H1 (cell line): ENCODE results near the gene MRGPRX2. TPM values are rescaled to one million over a fixed set of nuclear protein-coding genes. Genes with fewer than 3 reads are reported as not detected.

Source experiments
- CTCF ChIA-PET: fragments of 300-600 bp; sonication (Branson Sonifier 250); formaldehyde crosslinking; loops from one replicate; lab custom pipeline; 2021; ENCODE audit not compliant: partially characterized antibody; lab: Charles Lee
- POLR2A ChIA-PET: fragments of 300-600 bp; sonication (Branson Sonifier 250); formaldehyde crosslinking; loops from one replicate; lab custom pipeline; 2021; ENCODE audit warnings: inconsistent platforms; ENCODE audit not compliant: partially characterized antibody; lab: Charles Lee
- DNase-seq, 2 experiments: peaks; one replicate each; pipeline versions ENCODE4 v3.0.0 to v3.0.0-alpha.2; 2010 to 2022; ENCODE audit warnings: low spot score in 2 of 2, low read depth in 1 of 2, mixed read lengths in 1 of 2
- FAIRE-seq: peaks from 2 replicates; lab custom pipeline; 2011; peaks lifted over from hg19 to GRCh38; lab: Jason Lieb, UNC
- H2AFZ ChIP-seq: 2 replicates; pipeline ENCODE4 v1.8.1; 2012; ENCODE audit warnings: low read length, inconsistent platforms
- H2AK5ac ChIP-seq: 2 replicates; pipeline ENCODE4 v1.6.1; 2013; ENCODE audit warnings: low read depth, low read length
- H2BK120ac ChIP-seq: replicated peaks from 2 replicates; pipeline ENCODE3; 2013; ENCODE audit warnings: low read depth, low read length, inconsistent platforms
- H2BK12ac ChIP-seq: 2 replicates; pipeline ENCODE4 v1.6.1; 2013; ENCODE audit warnings: low read depth, low read length
- H2BK15ac ChIP-seq: 2 replicates; pipeline ENCODE4 v1.6.1; 2013; ENCODE audit warnings: low read length
- H2BK20ac ChIP-seq: 2 replicates; pipeline ENCODE4 v1.6.1; 2013; ENCODE audit warnings: low read length
- H2BK5ac ChIP-seq: 2 replicates; pipeline ENCODE4 v1.6.1; 2013; ENCODE audit warnings: low read depth, low read length
- H3K14ac ChIP-seq: 2 replicates; pipeline ENCODE4 v1.6.1; 2013; ENCODE audit warnings: inconsistent platforms; ENCODE audit not compliant: insufficient read length
- H3K18ac ChIP-seq: 2 replicates; pipeline ENCODE4 v1.6.1; 2013; ENCODE audit warnings: low read length; ENCODE audit errors: extremely low read depth
- H3K23ac ChIP-seq: 2 replicates; pipeline ENCODE4 v1.6.1; 2013; ENCODE audit warnings: inconsistent platforms; ENCODE audit not compliant: insufficient read length
- H3K23me2 ChIP-seq: 2 replicates; pipeline ENCODE4 v1.6.1; 2013; ENCODE audit warnings: low read depth, low read length
- H3K27ac ChIP-seq: 2 replicates; pipeline ENCODE4 v1.6.1; 2011; ENCODE audit warnings: low read depth, low read length, inconsistent platforms
- H3K27me3 ChIP-seq, 4 experiments: replicated peaks in 1 of 4; 1 replicate in 1 of 4; 2 replicates in 3 of 4; pipeline versions ENCODE4 v1.6.1 to v1.8.1; 2011 to 2013; ENCODE audit warnings: low read length in 3 of 4, mild to moderate bottlenecking in 3 of 4, inconsistent platforms in 2 of 4, mixed read lengths in 2 of 4, moderate library complexity in 1 of 4; ENCODE audit not compliant: control insufficient read depth in 3 of 4, insufficient read depth in 3 of 4; ENCODE audit errors: extremely low read depth in 1 of 4
- H3K36me3 ChIP-seq, 4 experiments: 2 replicates each; pipeline versions ENCODE4 v1.6.1 to v1.8.1; 2011 to 2013; ENCODE audit warnings: mild to moderate bottlenecking in 4 of 4, low read length in 3 of 4, moderate library complexity in 2 of 4, control low read depth in 1 of 4, inconsistent platforms in 1 of 4; ENCODE audit not compliant: insufficient read depth in 4 of 4, control insufficient read depth in 2 of 4
- H3K4ac ChIP-seq: replicated peaks from 2 replicates; pipeline ENCODE3; 2013; ENCODE audit warnings: low read length, low read depth, mixed read lengths, inconsistent platforms; ENCODE audit not compliant: insufficient read length
- H3K4me1 ChIP-seq, 4 experiments: replicated peaks in 1 of 4; 1 replicate in 1 of 4; 2 replicates in 3 of 4; pipeline versions ENCODE4 v1.6.1 to v1.8.1; 2011 to 2013; ENCODE audit warnings: low read length in 3 of 4, inconsistent platforms in 2 of 4, mixed read lengths in 1 of 4; ENCODE audit not compliant: insufficient read depth in 4 of 4, control insufficient read depth in 3 of 4
- H3K4me2 ChIP-seq, 2 experiments: 2 replicates each; pipeline versions ENCODE4 v1.6.1 to v1.8.1; 2011 to 2013; ENCODE audit warnings: low read depth in 2 of 2, low read length in 2 of 2, control low read depth in 1 of 2, inconsistent platforms in 1 of 2, mild to moderate bottlenecking in 1 of 2; ENCODE audit not compliant: insufficient read depth in 1 of 2
- H3K4me3 ChIP-seq, 4 experiments: fragments of 200-600, 300-600 bp in 1 of 4; sonication (generic), shearing (Covaris generic), sonication (Bioruptor Twin) in 1 of 4; 2 replicates each; pipeline versions ENCODE4 v1.5.1 to v1.8.1; 2011 to 2016; ENCODE audit warnings: low read length in 4 of 4, low read depth in 3 of 4, control low read depth in 2 of 4, inconsistent platforms in 2 of 4, mild to moderate bottlenecking in 2 of 4, mixed read lengths in 1 of 4, moderate library complexity in 1 of 4; ENCODE audit not compliant: insufficient read depth in 2 of 4; ENCODE audit errors: extremely low read depth in 1 of 4
- H3K56ac ChIP-seq: replicated peaks from 2 replicates; pipeline ENCODE3; 2013; ENCODE audit warnings: low read depth, mild to moderate bottlenecking, mixed read lengths, low read length, inconsistent platforms; ENCODE audit not compliant: insufficient read length
- H3K79me1 ChIP-seq: 2 replicates; pipeline ENCODE4 v1.6.1; 2013; ENCODE audit warnings: low read depth, low read length, control low read depth
- H3K79me2 ChIP-seq, 2 experiments: 2 replicates each; pipeline versions ENCODE4 v1.6.1 to v1.8.1; 2012 to 2013; ENCODE audit warnings: low read length in 2 of 2, mild to moderate bottlenecking in 2 of 2, inconsistent platforms in 1 of 2; ENCODE audit not compliant: insufficient read depth in 2 of 2, control insufficient read depth in 1 of 2
- H3K9ac ChIP-seq, 4 experiments: replicated peaks in 1 of 4; 1 replicate in 1 of 4; 2 replicates in 3 of 4; pipeline versions ENCODE4 v1.6.1 to v1.8.1; 2011 to 2013; ENCODE audit warnings: low read depth in 3 of 4, low read length in 3 of 4, control low read depth in 2 of 4, mild to moderate bottlenecking in 2 of 4, moderate library complexity in 2 of 4, inconsistent platforms in 1 of 4; ENCODE audit errors: extremely low read depth in 1 of 4
- H3K9me3 ChIP-seq, 2 experiments: 2 replicates each; pipeline versions ENCODE4 v1.6.1 to v1.8.1; 2012 to 2013; ENCODE audit warnings: mild to moderate bottlenecking in 2 of 2, moderate library complexity in 2 of 2, control low read depth in 1 of 2, inconsistent platforms in 1 of 2, low read depth in 1 of 2, low read length in 1 of 2, mixed read lengths in 1 of 2; ENCODE audit not compliant: insufficient read depth in 2 of 2
- H4K20me1 ChIP-seq, 2 experiments: replicated peaks in 1 of 2; 2 replicates each; pipeline versions ENCODE3 to v1.8.1; 2011 to 2013; ENCODE audit warnings: inconsistent platforms in 2 of 2, low read length in 2 of 2, mild to moderate bottlenecking in 1 of 2; ENCODE audit not compliant: insufficient read depth in 2 of 2, control insufficient read depth in 1 of 2
- H4K5ac ChIP-seq: 2 replicates; pipeline ENCODE4 v1.6.1; 2013; ENCODE audit warnings: low read length, low read depth, mixed read lengths, inconsistent platforms; ENCODE audit not compliant: insufficient read length
- H4K8ac ChIP-seq: 2 replicates; pipeline ENCODE4 v1.8.0; 2013; ENCODE audit warnings: mild to moderate bottlenecking, moderate library complexity, low read length, inconsistent platforms; ENCODE audit not compliant: insufficient read depth; ENCODE audit errors: extremely low read depth
- H4K91ac ChIP-seq: replicated peaks from 2 replicates; pipeline ENCODE3; 2013; ENCODE audit warnings: low read length, mixed read lengths, inconsistent platforms; ENCODE audit not compliant: insufficient read length
- ATF3 ChIP-seq: IDR thresholded peaks from 2 replicates; pipeline ENCODE4 v1.6.1; 2011; ENCODE audit warnings: low read depth, mild to moderate bottlenecking, low read length; ENCODE audit not compliant: insufficient read depth
- BCL11A ChIP-seq, 2 experiments: IDR thresholded peaks; one replicate each; pipeline ENCODE4 v1.6.1; 2011; ENCODE audit warnings: low read depth in 2 of 2, low read length in 2 of 2, mild to moderate bottlenecking in 2 of 2
- CHD1 ChIP-seq: IDR thresholded peaks from 2 replicates; pipeline ENCODE4 v1.6.1; 2012; ENCODE audit warnings: low read depth, low read length, improper control_type of control experiment
- EP300 ChIP-seq, 2 experiments: IDR thresholded peaks; 1 replicate in 1 of 2; 2 replicates in 1 of 2; pipeline ENCODE4 v1.6.1; 2011 to 2012; ENCODE audit warnings: low read depth in 2 of 2, low read length in 2 of 2, mild to moderate bottlenecking in 2 of 2, borderline replicate concordance in 1 of 2, inconsistent platforms in 1 of 2, moderate library complexity in 1 of 2
- GTF2F1 ChIP-seq: IDR thresholded peaks from 2 replicates; pipeline ENCODE4 v1.6.1; 2012; ENCODE audit warnings: low read depth, low read length, improper control_type of control experiment, borderline replicate concordance
- NRF1 ChIP-seq: IDR thresholded peaks from 2 replicates; pipeline ENCODE4 v1.6.1; 2011; ENCODE audit warnings: mild to moderate bottlenecking, low read depth, low read length, improper control_type of control experiment
- POLR2AphosphoS5 ChIP-seq: IDR thresholded peaks from 2 replicates; pipeline ENCODE4 v1.6.1; 2011; ENCODE audit warnings: low read depth, low read length
- RFX5 ChIP-seq: IDR thresholded peaks from 2 replicates; pipeline ENCODE4 v1.6.1; 2011; ENCODE audit warnings: low read depth, low read length, improper control_type of control experiment, borderline replicate concordance
- SIN3A ChIP-seq, 2 experiments: IDR thresholded peaks in 1 of 2; conservative IDR thresholded peaks in 1 of 2; 2 replicates each; pipeline ENCODE4 v1.6.1; 2011 to 2012; ENCODE audit warnings: low read length in 2 of 2, improper control_type of control experiment in 1 of 2, low read depth in 1 of 2, mild to moderate bottlenecking in 1 of 2
- TAF1 ChIP-seq: IDR thresholded peaks from 2 replicates; pipeline ENCODE4 v1.6.1; 2011; ENCODE audit warnings: mild to moderate bottlenecking, low read depth, low read length
- TEAD4 ChIP-seq: IDR thresholded peaks from 2 replicates; pipeline ENCODE4 v1.6.1; 2012; ENCODE audit warnings: low read depth, low read length, inconsistent platforms, mixed read lengths
- WGBS, 2 experiments: shearing (Covaris generic) in 1 of 2; methylation state at CpG; one replicate each; pipeline versions ENCODE4 v1.1.6 to v1.1.7; 2013 to 2015; ENCODE audit warnings: low lambda C conversion rate in 2 of 2, mixed read lengths in 2 of 2, inconsistent platforms in 1 of 2, low coverage in 1 of 2, missing lambda C conversion rate in 1 of 2; ENCODE audit not compliant: insufficient replicate concordance in 2 of 2, insufficient coverage in 1 of 2, insufficient read length in 1 of 2; ENCODE audit errors: extremely low coverage in 1 of 2, missing lambda C conversion rate in 1 of 2; 5-methylcytosine and 5-hydroxymethylcytosine counted together
- polyA plus RNA-seq, 7 experiments: library from polyadenylated mRNA; depleted of rRNA in 3 of 7; stranded (reverse) in 5 of 7; unstranded in 2 of 7; fragments of >200 nt in 5 of 7; fragments of 200-250 nt in 2 of 7; gene quantifications; 1 replicate in 5 of 7; 2 replicates in 1 of 7; 4 replicates in 1 of 7; pipeline versions ENCODE4 v1.2.1 to v1.2.3, GENCODE V29; 2011 to 2013; ENCODE audit warnings: missing spikeins in 2 of 7, mixed read lengths in 2 of 7
- total RNA-seq: library from RNA; stranded (reverse); fragmentation: NEBNext Ultra II Directional; extraction: Animal tissue kit (Norgen Biotek cat#: 25700); gene quantifications from 2 replicates; pipeline ENCODE4 v1.2.1, GENCODE V29; 2021

MRGPRX2 gene
- total and polyA plus RNA-seq, 2 of the 8 experiments (the other 6 are each of a cell fraction or from before 2014, with no cell fraction given) = not detected

GRCh38 chr11:19055905-19056304, 4.6 kb downstream of the MRGPRX2 start:
- no peak overlapping the region for H2BK15ac ChIP-seq
- no peaks in the 10 kb centered on the region for H3K23me2 ChIP-seq
- no peak overlapping the region for H3K56ac ChIP-seq
- no peak overlapping the region for H3K14ac ChIP-seq
- H3K4ac ChIP-seq = no peak overlapping the region
- WGBS, 2 experiments = 92% methylated on average over 17 of the region's 17 CpGs; no CpG with 5 or more reads in 1 of the 2 experiments
- no peak overlapping the region for H2BK20ac ChIP-seq
- no peak overlapping the region for H3K4me2 ChIP-seq
- no peak overlapping the region for H2BK12ac ChIP-seq
- H2AFZ ChIP-seq = no peak overlapping the region
- no peaks in the 10 kb centered on the region for H3K9me3 ChIP-seq
- H3K27me3 ChIP-seq = no peaks in the 10 kb centered on the region
- H3K79me2 ChIP-seq = no peaks in the 10 kb centered on the region
- FAIRE-seq (no peak), DNase-seq (no peak)
- CTCF ChIA-PET = interaction anchor here (1.7 kb wide), 1 partner anchor 15 kb away, joined by 5 read pairs; no protein-coding TSS in a partner anchor
- H2BK5ac ChIP-seq = no peak overlapping the region
- no peaks in the 10 kb centered on the region for H4K20me1 ChIP-seq
- H3K9ac ChIP-seq = no peak overlapping the region
- no peak overlapping the region for H4K5ac ChIP-seq
- POLR2A ChIA-PET = no interaction called here
- H2AK5ac ChIP-seq = no peak overlapping the region
- H3K23ac ChIP-seq = no peak overlapping the region
- no peak overlapping the region for H2BK120ac ChIP-seq
- no peak overlapping the region for H4K8ac ChIP-seq
- H3K27ac ChIP-seq = no peak overlapping the region
- H3K18ac ChIP-seq = no peak overlapping the region
- H4K91ac ChIP-seq = no peak overlapping the region
- H3K4me3 ChIP-seq = no peak overlapping the region
- no peaks in the 10 kb centered on the region for H3K4me1 ChIP-seq
- H3K79me1 ChIP-seq = no peaks in the 10 kb centered on the region
- no peaks in the 10 kb centered on the region for H3K36me3 ChIP-seq
- TF ChIP-seq GTF2F1 (no peak), SIN3A (conservative IDR thresholded peaks at IDR 0.05 in 1 of 2, IDR thresholded peaks at IDR 0.05 in 1 of 2; ENCODE audit: low read depth in 1 of 2, low read length in 2 of 2) (no peak), ATF3 (no peak), NRF1 (no peak), POLR2AphosphoS5 (no peak), TAF1 (no peak), CHD1 (no peak), RFX5 (no peak), BCL11A (IDR thresholded peaks at IDR 0.05; ENCODE audit: low read depth in 2 of 2, low read length in 2 of 2) (no peak), TEAD4 (no peak), EP300 (IDR thresholded peaks at IDR 0.05; ENCODE audit: borderline replicate concordance in 1 of 2, low read depth in 2 of 2, low read length in 2 of 2) (no peak)
